ENCODE results near the gene AKT1. TPM values are rescaled to one million over a fixed set of nuclear protein-coding genes. Genes with fewer than 3 reads are reported as not detected.

AKT1 gene
- total and polyA plus RNA-seq, 2 of the 13 experiments (the other 11 are each of a cell fraction or from before 2014, with no cell fraction given) = 96.2 to 116 TPM

GRCh38 chr14:104820669-104821228, 25.2 kb upstream of the AKT1 start:
- in situ Hi-C loops (cut with HindIII; ENCODE audit: extremely low pct_ligation_motif_present, low pct_unique_long_range_greater_than_20kb) (loop anchor here (5.0 to 10.0 kb wide), 2 partner anchors 53 to 166 kb away; no protein-coding TSS in a partner anchor), intact Hi-C loops (cut with micrococcal nuclease; ENCODE audit: unreplicated experiment) (loop anchor here (1.0 to 2.0 kb wide), 2 partner anchors 24 to 52 kb away; no protein-coding TSS in a partner anchor)
- DNase-seq (ENCODE audit: low spot score) (peak; percentile 81), ATAC-seq (peak; percentile 90), FAIRE-seq (peak; percentile 75)
- H3K4me1 ChIP-seq (ENCODE audit: insufficient read depth, low read length) = peaks cover 42% of the 10 kb centered on the region
- H3K79me2 ChIP-seq (ENCODE audit: insufficient read depth, low read length) = peaks cover 6% of the 10 kb centered on the region
- peak overlapping the region; percentile 93 for H3K4me2 ChIP-seq (ENCODE audit: low read depth, low read length)
- H3K9me3 ChIP-seq (ENCODE audit: low read length) = no peaks in the 10 kb centered on the region
- no peaks in the 10 kb centered on the region; a peak in 1 of 5 replicates for H3K36me3 ChIP-seq (replicated peaks in 1 of 2; ENCODE audit: control insufficient read depth in 1 of 2, insufficient read depth in 2 of 2, low read length in 2 of 2)
- H3K9ac ChIP-seq (ENCODE audit: insufficient read depth, low read depth, low read length) = peak overlapping the region; percentile 60
- 0% methylated on average over 4 of the region's 22 CpGs for WGBS (ENCODE audit: low lambda C conversion rate)
- no peaks in the 10 kb centered on the region for H4K20me1 ChIP-seq (ENCODE audit: insufficient read depth, low read length)
- ChIA-PET CTCF (ENCODE audit: low intra/inter-chr PET ratio, low total read pairs) (interaction anchor here (1.5 kb wide), 1 partner anchor 52 kb away, joined by 15 read pairs; no protein-coding TSS in a partner anchor), POLR2A (interaction anchor here (0.8 to 3.1 kb wide), 6 partner anchors 20 to 155 kb away, joined by 3 to 59 read pairs (median 6); partner anchors contain the start of genes CEP170B, SIVA1 and ZBTB42)
- H2AFZ ChIP-seq (ENCODE audit: low read length) = no peak overlapping the region
- BruUV-seq (replicated peaks) = no TSS peak
- H3K27ac ChIP-seq (ENCODE audit: extremely low read length, insufficient read depth, low read length) = no peak overlapping the region
- no peaks in the 10 kb centered on the region for H3K27me3 ChIP-seq (ENCODE audit: control insufficient read depth in 1 of 2, insufficient read depth in 2 of 2, low read length in 2 of 2)
- H3K4me3 ChIP-seq (replicated peaks in 1 of 3; ENCODE audit: insufficient read depth in 1 of 3, low read depth in 2 of 3, low read length in 3 of 3) = peak overlapping the region; percentile 27 to 68 (median 41); a peak in 5 of 6 replicates
- no peak for TF ChIP-seq ZNF24 (IDR thresholded peaks at IDR 0.05)
- 0 out of 2 replicates have a peak, but pooled peaks have one; percentile 31 for TF ChIP-seq ESRRA (CRISPR knock-in tag; IDR thresholded peaks at IDR 0.05; ENCODE audit: low read depth)
- TF ChIP-seq IKZF1 (IDR thresholded peaks at IDR 0.05) = no peak
- TF ChIP-seq KLF15 (CRISPR knock-in tag; IDR thresholded peaks at IDR 0.05; ENCODE audit: borderline replicate concordance) = no peak
- TF ChIP-seq SP1 (IDR thresholded peaks at IDR 0.05) = no peak
- TF ChIP-seq SP1 (CRISPR knock-in tag; IDR thresholded peaks at IDR 0.05) = peak; percentile 27; the same call in 1 of the 2 replicates
- peak; percentile 50; the same call in 1 of the 2 replicates for TF ChIP-seq ZGPAT (CRISPR knock-in tag; IDR thresholded peaks at IDR 0.05)
- TF ChIP-seq ATF2 (CRISPR knock-in tag; IDR thresholded peaks at IDR 0.05) = no peak; the same call in 1 of the 2 replicates
- no peak for TF ChIP-seq KMT2A (CRISPR knock-in tag; IDR thresholded peaks at IDR 0.05)
- no peak for TF ChIP-seq CREB1 (IDR thresholded peaks at IDR 0.05)
- no peak for TF ChIP-seq CREB1 (CRISPR knock-in tag; IDR thresholded peaks at IDR 0.05)
- TF ChIP-seq PHF8 (CRISPR knock-in tag; IDR thresholded peaks at IDR 0.05) = peak; percentile 36; the same call in 1 of the 2 replicates
- TF ChIP-seq PAXIP1 (CRISPR knock-in tag; conservative IDR thresholded peaks at IDR 0.05) = 0 out of 2 replicates have a peak, but pooled peaks have one; percentile 33
- TF ChIP-seq FOXP4 (CRISPR knock-in tag; IDR thresholded peaks at IDR 0.05) = 0 out of 2 replicates have a peak, but pooled peaks have one; percentile 30
- no peak for TF ChIP-seq ZNF772 (CRISPR knock-in tag; IDR thresholded peaks at IDR 0.05)
- no peak for TF ChIP-seq HMG20B (CRISPR knock-in tag; conservative IDR thresholded peaks at IDR 0.05)
- no peak for TF ChIP-seq RAD51 (IDR thresholded peaks at IDR 0.05; ENCODE audit: borderline replicate concordance)
- TF ChIP-seq SAP130 (CRISPR knock-in tag; IDR thresholded peaks at IDR 0.05; ENCODE audit: low read depth) = peak; percentile 79
